SU-DHL-6 (cell line): ENCODE results near the gene CPSF6.

ENCODE experiments used
- H2AFZ ChIP-seq: fragments of 200-600 bp; sonication (generic); 2 replicates; pipeline ENCODE4 v1.6.1; 2014; ENCODE audit warnings: low read depth, mild to moderate bottlenecking, moderate library complexity, mixed read lengths, antibody characterized with exemption, low read length; ENCODE audit not compliant: severe bottlenecking
- H3F3A ChIP-seq: fragments of 200-600 bp; shearing (Covaris generic); 2 replicates; pipeline ENCODE4 v1.6.0; 2016; ENCODE audit warnings: antibody characterized with exemption, mild to moderate bottlenecking; ENCODE audit not compliant: insufficient read depth
- H3K27ac ChIP-seq: fragments of 200-600 bp; sonication (generic); 2 replicates; pipeline ENCODE4 v1.5.1; 2016; ENCODE audit warnings: low read depth, mild to moderate bottlenecking, low read length, moderate library complexity, mixed read lengths
- H3K27me3 ChIP-seq: fragments of 200-600 bp; sonication (generic), shearing (Covaris generic); 2 replicates; pipeline ENCODE4 v1.6.0; 2014; ENCODE audit warnings: mild to moderate bottlenecking, low read length
- H3K36me3 ChIP-seq: fragments of 200-600 bp; sonication (generic); 2 replicates; pipeline ENCODE4 v1.6.1; 2014; ENCODE audit warnings: mild to moderate bottlenecking, low read length, mixed read lengths
- H3K4me2 ChIP-seq: fragments of 300-600, 200-600 bp; shearing (Covaris generic), sonication (generic); 2 replicates; pipeline ENCODE4 v1.6.0; 2014; ENCODE audit warnings: low read length, low read depth, mild to moderate bottlenecking; ENCODE audit not compliant: poor library complexity, severe bottlenecking
- H3K4me3 ChIP-seq: fragments of 200-600 bp; sonication (generic); 2 replicates; pipeline ENCODE4 v1.5.1; 2014; ENCODE audit warnings: antibody characterized with exemption, low read length, mild to moderate bottlenecking, mixed read lengths; ENCODE audit not compliant: insufficient read depth, poor library complexity, severe bottlenecking
- H3K79me2 ChIP-seq: fragments of 200-600 bp; sonication (generic); 2 replicates; pipeline ENCODE4 v1.6.1; 2014; ENCODE audit warnings: mild to moderate bottlenecking, low read length, moderate library complexity; ENCODE audit not compliant: insufficient read depth
- H3K9ac ChIP-seq: fragments of 200-600 bp; sonication (generic); 2 replicates; pipeline ENCODE4 v1.7.0; 2014; ENCODE audit warnings: mild to moderate bottlenecking, low read length
- H3K9me2 ChIP-seq: fragments of 200-600 bp; sonication (generic); replicated peaks from 2 replicates; pipeline ENCODE4 v1.6.1; 2014; ENCODE audit warnings: low read length; ENCODE audit not compliant: insufficient read depth
- H3K9me3 ChIP-seq: fragments of 200-600 bp; sonication (generic); 2 replicates; pipeline ENCODE4 v1.6.1; 2014; ENCODE audit warnings: low read length, mixed read lengths; ENCODE audit not compliant: insufficient read depth
- H4K20me1 ChIP-seq: fragments of 200-600 bp; sonication (generic); 2 replicates; pipeline ENCODE4 v1.6.1; 2014; ENCODE audit warnings: low read depth, mild to moderate bottlenecking, antibody characterized with exemption, low read length, moderate library complexity, mixed read lengths
- EZH2phosphoT487 ChIP-seq: fragments of 200-600 bp; sonication (generic), shearing (Covaris generic); conservative IDR thresholded peaks from 2 replicates; pipeline ENCODE4 v1.6.1; 2018; ENCODE audit warnings: mild to moderate bottlenecking, antibody characterized with exemption, low read length, moderate library complexity, mixed read lengths
- TF ChIP-seq, protein P1 (sequence below): fragments of 200-600 bp; sonication (generic); IDR thresholded peaks from one replicate; pipeline ENCODE4 v1.5.1; 2017; ENCODE audit warnings: antibody characterized with exemption, mild to moderate bottlenecking, low read length, moderate library complexity; ENCODE audit not compliant: insufficient read depth, poor library complexity, severe bottlenecking

The CPSF6 gene

DNA sequence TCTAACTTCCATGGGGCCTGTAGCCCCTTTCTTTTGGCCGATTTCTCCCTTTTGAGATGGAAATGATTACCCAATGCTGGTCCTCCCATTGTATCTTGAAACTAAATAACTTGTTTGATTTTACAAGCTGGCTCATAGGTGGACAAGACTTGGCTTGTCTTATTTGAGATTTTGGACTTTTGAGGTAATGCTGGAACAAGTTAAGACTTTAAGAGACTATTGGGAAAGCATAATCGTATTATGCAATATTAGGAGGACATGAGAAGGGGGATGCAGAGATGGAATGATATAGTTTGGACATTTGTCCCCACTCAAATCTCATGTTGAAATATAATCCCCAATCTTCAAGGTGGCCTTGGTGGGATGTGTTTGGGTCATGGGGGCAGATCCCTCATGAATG lies 59.6 kb downstream of the CPSF6 start:
- Histone ChIP-seq H3K9ac (no peak overlapping the region), H2AFZ (no peak overlapping the region), H3K27me3 (no peaks in the 10 kb centered on the region), H3K4me3 (no peak overlapping the region), H3K79me2 (no peaks in the 10 kb centered on the region), H3K4me2 (no peak overlapping the region), H3K9me3 (0 out of 2 replicates have a peak, but pooled peaks cover under 1% of the 10 kb centered on the region), H3K9me2 (no peaks in the 10 kb centered on the region), H3F3A (no peaks in the 10 kb centered on the region), H3K36me3 (no peaks in the 10 kb centered on the region), H4K20me1 (no peaks in the 10 kb centered on the region), H3K27ac (no peak overlapping the region)
- no peak for TF ChIP-seq EZH2phosphoT487
- TF ChIP-seq, protein P1, sequence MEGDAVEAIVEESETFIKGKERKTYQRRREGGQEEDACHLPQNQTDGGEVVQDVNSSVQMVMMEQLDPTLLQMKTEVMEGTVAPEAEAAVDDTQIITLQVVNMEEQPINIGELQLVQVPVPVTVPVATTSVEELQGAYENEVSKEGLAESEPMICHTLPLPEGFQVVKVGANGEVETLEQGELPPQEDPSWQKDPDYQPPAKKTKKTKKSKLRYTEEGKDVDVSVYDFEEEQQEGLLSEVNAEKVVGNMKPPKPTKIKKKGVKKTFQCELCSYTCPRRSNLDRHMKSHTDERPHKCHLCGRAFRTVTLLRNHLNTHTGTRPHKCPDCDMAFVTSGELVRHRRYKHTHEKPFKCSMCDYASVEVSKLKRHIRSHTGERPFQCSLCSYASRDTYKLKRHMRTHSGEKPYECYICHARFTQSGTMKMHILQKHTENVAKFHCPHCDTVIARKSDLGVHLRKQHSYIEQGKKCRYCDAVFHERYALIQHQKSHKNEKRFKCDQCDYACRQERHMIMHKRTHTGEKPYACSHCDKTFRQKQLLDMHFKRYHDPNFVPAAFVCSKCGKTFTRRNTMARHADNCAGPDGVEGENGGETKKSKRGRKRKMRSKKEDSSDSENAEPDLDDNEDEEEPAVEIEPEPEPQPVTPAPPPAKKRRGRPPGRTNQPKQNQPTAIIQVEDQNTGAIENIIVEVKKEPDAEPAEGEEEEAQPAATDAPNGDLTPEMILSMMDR: no peak

DNA sequence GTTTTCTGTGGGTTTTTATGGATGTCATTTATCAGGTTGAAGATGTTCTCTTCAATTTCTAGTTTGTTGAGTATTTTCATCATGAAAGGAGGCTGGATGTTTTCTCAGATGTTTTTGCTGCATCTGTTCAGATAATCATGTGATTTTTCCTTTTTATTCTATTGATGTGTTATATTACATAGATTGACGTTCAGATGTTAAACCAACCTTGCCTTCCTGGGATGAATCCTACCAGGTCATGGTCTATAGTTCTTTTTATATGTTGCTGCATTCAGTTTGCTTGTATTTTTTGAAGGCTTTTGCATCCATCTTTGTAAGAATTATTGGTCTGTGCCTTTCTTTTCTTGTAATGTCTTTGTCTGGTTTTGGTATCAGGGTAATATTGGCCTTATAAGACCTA lies 64.9 kb downstream of the CPSF6 start:
- no peak overlapping the region for H3K4me3 ChIP-seq
- no peaks in the 10 kb centered on the region for H3F3A ChIP-seq
- peaks cover 11% of the 10 kb centered on the region; the same call in 1 of the 2 replicates for H3K9me3 ChIP-seq
- H3K4me2 ChIP-seq: no peak overlapping the region
- H3K36me3 ChIP-seq: peaks cover 6% of the 10 kb centered on the region; the same call in 1 of the 2 replicates
- H3K27me3 ChIP-seq: no peaks in the 10 kb centered on the region
- H3K79me2 ChIP-seq: no peaks in the 10 kb centered on the region
- no peak overlapping the region for H3K27ac ChIP-seq
- H3K9ac ChIP-seq: no peak overlapping the region
- H4K20me1 ChIP-seq: no peaks in the 10 kb centered on the region
- no peak for TF ChIP-seq EZH2phosphoT487
- TF ChIP-seq, protein P1: no peak
- H2AFZ ChIP-seq: no peak overlapping the region
- no peaks in the 10 kb centered on the region for H3K9me2 ChIP-seq

DNA sequence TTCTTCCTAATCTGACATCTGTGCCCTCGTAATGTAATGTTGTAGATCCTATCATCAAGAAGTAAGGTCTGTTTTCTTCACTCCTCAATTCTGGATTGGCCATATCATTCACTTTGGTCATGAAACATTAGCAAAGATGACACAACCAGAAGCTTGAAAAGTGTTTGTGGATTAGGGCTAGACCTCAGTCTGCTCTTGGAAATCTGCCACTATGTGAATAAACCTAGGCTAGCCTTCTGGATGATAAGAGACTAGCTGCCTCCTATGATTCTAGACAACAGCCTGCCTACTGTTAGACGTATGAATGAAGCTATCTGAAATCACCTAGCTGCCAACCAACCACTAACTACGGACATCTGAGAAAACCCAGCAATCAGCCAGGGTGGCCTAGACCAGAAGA lies 70.1 kb downstream of the CPSF6 start:
- H3K36me3 ChIP-seq: peaks cover 4% of the 10 kb centered on the region; the same call in 1 of the 2 replicates
- no peaks in the 10 kb centered on the region for H3K9me2 ChIP-seq
- H3K27ac ChIP-seq: no peak overlapping the region
- H2AFZ ChIP-seq: no peak overlapping the region
- no peak overlapping the region for H3K4me2 ChIP-seq
- no peaks in the 10 kb centered on the region for H3F3A ChIP-seq
- H3K9ac ChIP-seq: no peak overlapping the region
- no peaks in the 10 kb centered on the region for H3K79me2 ChIP-seq
- H3K27me3 ChIP-seq: no peaks in the 10 kb centered on the region
- H3K4me3 ChIP-seq: no peak overlapping the region
- TF ChIP-seq EZH2phosphoT487: no peak
- TF ChIP-seq, protein P1: no peak
- peaks cover 5% of the 10 kb centered on the region; the same call in 1 of the 2 replicates for H3K9me3 ChIP-seq
- H4K20me1 ChIP-seq: no peaks in the 10 kb centered on the region
